GM20431 (cell line): Measurements from ENCODE around the gene TAS2R38.

Experiments used
- in situ Hi-C: fragments of 300-500 bp; cut with MseI, MboI; formaldehyde crosslinking; loops from one replicate; pipeline ENCODE4 v1.15.0; 2020; ENCODE audit warnings: low sequenced_read_pairs; ENCODE audit not compliant: unreplicated experiment

Gene TAS2R38

DNA sequence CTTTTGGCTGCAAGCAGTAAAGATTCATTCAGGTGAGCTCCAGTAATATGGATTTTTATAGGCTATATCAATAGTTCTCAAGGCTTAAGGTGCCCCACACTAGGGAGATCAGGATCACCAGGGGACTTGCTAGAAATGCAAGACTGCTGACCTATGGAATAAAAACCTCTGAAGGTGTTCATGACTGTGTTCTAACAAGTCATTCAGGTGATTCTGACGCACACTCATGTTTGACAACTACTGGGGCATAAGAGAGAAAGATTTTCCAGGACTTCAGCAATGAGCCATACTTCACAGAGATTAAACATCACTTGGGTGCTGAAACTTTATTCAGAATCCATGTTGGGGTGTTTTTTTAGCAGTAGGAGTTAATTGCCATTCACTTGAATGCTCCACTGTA lies 4.8 kb upstream of the TAS2R38 start:
- in situ Hi-C loops = no loop called here

DNA sequence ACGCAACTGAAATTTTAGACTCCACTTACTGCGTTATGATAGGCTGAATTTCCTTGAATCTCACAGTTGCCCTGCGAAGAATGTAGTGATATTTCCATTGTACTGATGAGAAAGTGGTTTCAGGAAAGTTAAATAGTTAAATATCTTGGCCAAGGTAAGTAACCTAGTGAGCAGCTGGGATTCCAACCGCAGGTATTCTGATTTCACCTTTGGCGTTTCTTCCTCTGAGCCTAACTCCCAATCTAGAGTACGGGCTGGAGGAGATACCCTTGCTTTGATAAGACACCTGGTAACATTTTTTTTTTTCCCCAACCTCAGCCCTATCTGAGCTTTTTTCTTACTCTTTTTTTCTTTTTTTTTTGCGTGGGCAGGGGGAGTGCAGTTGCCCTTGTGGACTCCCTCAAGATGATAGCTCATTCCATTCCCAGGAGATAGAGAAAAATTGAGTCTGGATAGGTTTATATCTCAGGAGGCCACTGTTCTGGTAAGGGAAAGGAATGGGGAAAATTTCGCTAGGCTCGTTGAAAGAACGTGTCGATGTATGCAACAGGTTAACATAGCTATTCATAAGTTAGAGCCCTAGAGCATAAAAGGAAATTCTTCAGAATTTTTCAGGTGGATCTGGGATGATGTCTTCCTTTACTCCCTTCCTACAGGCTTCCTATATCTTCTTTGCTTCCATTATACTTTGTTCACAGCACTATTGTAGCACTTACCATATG lies 3.1 kb upstream of the TAS2R38 start:
- in situ Hi-C loops = no loop called here

GRCh38 chr7:141975806-141976523 lies 2.4 kb upstream of the TAS2R38 start:
- in situ Hi-C loops = no loop called here

DNA sequence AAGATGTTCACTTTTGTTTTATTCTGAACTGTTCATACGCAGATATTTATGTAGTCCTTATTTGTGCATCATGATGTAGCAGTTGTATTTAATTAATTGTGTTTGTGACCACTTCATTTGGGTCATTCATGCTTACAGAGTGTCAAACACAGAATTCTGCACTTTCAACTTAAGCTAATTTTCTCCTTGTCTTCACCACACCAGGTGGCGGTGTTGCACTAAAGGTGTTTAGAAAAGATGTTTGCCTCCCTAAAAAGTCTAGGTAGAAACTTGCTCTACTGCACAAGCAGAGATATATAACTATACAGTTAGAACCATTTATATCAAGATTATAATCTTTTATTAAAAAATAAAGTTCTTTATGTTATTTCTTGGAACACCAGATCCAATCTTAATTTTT lies 1.3 kb upstream of the TAS2R38 start:
- in situ Hi-C loops = no loop called here

GRCh38 chr7:141960687-141961422 lies 12.7 kb downstream of the TAS2R38 start:
- in situ Hi-C loops = no loop called here

- in situ Hi-C loops = no loop called here
Observed at GRCh38 chr7:141956084-141956483, 17.5 kb downstream of the TAS2R38 start.

DNA sequence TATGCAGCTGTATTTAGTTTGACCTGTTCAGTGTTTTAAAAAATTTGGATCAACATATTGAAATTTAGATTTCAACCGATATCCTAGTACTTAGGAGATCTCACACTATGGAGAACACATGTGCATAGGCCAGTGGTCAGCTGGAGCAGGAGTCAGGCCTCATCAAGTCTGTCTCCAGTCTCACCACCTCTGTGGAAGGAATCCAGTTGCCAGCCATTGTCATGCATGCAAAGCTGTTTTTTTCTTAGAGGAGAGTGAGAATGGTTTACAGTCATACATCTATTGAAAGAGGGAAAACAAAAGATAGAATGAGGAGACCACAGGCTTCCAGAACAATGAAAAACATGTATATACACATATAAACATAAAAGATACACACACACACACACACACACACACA lies 19.2 kb downstream of the TAS2R38 start:
- in situ Hi-C loops = no loop called here

DNA sequence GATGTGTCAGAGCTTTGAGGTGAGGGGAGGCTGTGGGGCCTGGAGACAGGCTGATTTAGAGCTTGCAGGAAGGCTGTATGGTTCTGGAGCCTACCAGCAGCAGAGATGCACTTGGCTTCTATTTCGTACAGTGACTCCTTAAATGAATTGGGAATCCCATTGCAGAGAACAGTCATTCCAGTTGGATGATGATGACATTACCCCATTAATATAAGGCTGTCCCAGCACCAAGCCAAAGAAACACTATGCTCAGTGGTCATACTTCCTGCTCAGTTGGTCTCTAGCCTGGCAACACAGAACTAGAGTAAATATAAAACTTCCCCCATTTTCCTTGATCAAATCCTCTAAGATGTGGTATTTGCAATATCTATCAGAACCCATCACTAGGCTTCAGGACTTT lies 21.1 kb downstream of the TAS2R38 start:
- in situ Hi-C loops = no loop called here

DNA sequence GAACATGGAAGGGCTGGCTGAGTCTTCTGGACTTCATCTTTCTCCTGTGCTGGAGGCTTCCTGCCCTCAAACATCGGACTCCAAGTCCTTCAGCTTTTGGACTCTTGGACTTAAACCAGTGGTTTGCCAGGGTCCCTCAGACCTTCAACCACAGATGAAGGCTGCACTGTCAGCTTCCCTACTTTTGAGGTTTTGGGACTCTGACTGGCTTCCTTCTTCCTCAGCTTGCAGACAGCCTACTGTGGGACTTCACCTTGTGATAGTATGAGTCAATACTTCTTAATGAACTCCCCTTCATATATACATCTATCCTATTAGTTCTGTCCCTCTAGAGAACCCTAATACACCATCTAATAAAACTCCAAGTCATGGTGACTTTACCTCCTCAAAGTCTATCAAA lies 22.8 kb downstream of the TAS2R38 start:
- in situ Hi-C loops = no loop called here

- in situ Hi-C loops = no loop called here
Observed at GRCh38 chr7:141949911-141950310, 23.7 kb downstream of the TAS2R38 start.

DNA sequence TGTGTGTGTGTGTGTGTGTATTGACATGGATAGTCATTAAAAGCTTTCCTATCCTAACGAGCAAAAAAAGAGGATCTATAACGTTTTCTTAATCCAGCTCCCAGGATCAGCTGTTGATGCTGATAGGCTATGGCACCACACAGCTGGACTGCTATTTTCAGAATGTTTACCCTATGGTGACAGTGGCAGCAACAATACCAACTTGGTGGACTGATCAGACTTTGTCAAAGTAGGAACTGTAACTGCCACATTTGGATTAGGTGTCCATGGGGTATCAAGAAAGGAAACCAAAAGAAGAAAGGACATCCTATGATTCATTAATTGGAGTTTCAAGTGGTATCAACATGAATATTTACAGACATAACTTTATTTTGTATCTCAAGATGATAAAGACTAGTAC lies 24.1 kb downstream of the TAS2R38 start:
- in situ Hi-C loops = no loop called here

GRCh38 chr7:141949021-141949420 lies 24.6 kb downstream of the TAS2R38 start:
- in situ Hi-C loops = no loop called here

GRCh38 chr7:141946796-141947195 lies 26.8 kb downstream of the TAS2R38 start, which contains the start of gene CLEC5A:
CLEC5A (minus strand) TSS chr7:141946974; CDS start chr7:141946292, 682 bp downstream.
- in situ Hi-C loops = no loop called here

DNA sequence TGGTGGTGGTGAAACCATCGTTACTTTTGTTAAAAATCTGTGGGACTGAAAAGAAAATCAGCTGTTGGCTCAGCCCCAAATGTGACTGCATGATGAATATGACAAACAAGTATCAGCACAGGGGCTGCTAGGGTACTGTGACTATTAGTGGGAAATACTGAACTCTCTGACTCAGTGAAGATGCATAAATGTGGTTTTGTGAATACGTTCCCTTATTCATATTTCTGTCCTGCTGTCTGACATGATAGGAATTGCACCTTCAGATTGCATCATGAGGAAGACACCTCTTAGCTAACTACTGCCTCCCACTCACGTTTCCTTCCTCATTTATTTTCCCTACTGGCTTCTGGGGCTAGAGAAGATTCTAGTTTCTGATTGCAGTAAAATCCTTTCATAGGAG lies 28.2 kb downstream of the TAS2R38 start:
- in situ Hi-C loops = no loop called here

GRCh38 chr7:141944811-141945210 lies 28.8 kb downstream of the TAS2R38 start:
- in situ Hi-C loops = no loop called here

- in situ Hi-C loops = no loop called here
Observed at GRCh38 chr7:141943846-141944245, 29.7 kb downstream of the TAS2R38 start.

- in situ Hi-C loops = no loop called here
Observed at GRCh38 chr7:141941075-141941474, 32.5 kb downstream of the TAS2R38 start.

- in situ Hi-C loops = no loop called here
Observed at GRCh38 chr7:141930211-141930610, 43.4 kb downstream of the TAS2R38 start.

DNA sequence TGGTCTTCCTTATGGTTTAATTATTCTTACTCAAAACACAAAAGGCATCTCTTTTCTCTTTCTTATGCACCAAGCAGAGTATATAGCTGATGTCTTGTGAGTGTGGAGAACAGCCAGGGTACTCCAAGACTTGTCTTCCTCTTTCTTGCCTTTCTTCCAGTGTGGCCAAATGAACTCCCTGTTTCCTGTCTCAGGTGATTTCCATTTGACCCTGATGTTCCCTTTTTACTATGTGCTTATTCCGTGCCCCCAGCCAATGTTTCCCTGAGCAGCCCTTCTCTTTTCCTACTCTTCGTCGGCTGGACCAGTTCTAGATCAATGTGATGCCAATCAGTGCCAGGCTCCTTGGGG lies 44.8 kb downstream of the TAS2R38 start:
- in situ Hi-C loops = no loop called here

- in situ Hi-C loops = no loop called here
Observed at GRCh38 chr7:141928146-141928844, 45.3 kb downstream of the TAS2R38 start.
